H1 (cell line): Measurements from ENCODE around the gene LCN6. TPM values are rescaled to one million over a fixed set of nuclear protein-coding genes. Genes with fewer than 3 reads are reported as not detected.

ENCODE experiments used
- CTCF ChIA-PET: fragments of 300-600 bp; sonication (Branson Sonifier 250); formaldehyde crosslinking; loops from one replicate; lab custom pipeline; 2021; ENCODE audit not compliant: partially characterized antibody; lab: Charles Lee
- POLR2A ChIA-PET: fragments of 300-600 bp; sonication (Branson Sonifier 250); formaldehyde crosslinking; loops from one replicate; lab custom pipeline; 2021; ENCODE audit warnings: inconsistent platforms; ENCODE audit not compliant: partially characterized antibody; lab: Charles Lee
- DNase-seq, 2 experiments: peaks; one replicate each; pipeline versions ENCODE4 v3.0.0 to v3.0.0-alpha.2; 2010 to 2022; ENCODE audit warnings: low spot score in 2 of 2, low read depth in 1 of 2, mixed read lengths in 1 of 2
- FAIRE-seq: peaks from 2 replicates; lab custom pipeline; 2011; peaks lifted over from hg19 to GRCh38; lab: Jason Lieb, UNC
- H2AFZ ChIP-seq: 2 replicates; pipeline ENCODE4 v1.8.1; 2012; ENCODE audit warnings: low read length, inconsistent platforms
- H2AK5ac ChIP-seq: 2 replicates; pipeline ENCODE4 v1.6.1; 2013; ENCODE audit warnings: low read depth, low read length
- H2BK120ac ChIP-seq: replicated peaks from 2 replicates; pipeline ENCODE3; 2013; ENCODE audit warnings: low read depth, low read length, inconsistent platforms
- H2BK12ac ChIP-seq: 2 replicates; pipeline ENCODE4 v1.6.1; 2013; ENCODE audit warnings: low read depth, low read length
- H2BK15ac ChIP-seq: 2 replicates; pipeline ENCODE4 v1.6.1; 2013; ENCODE audit warnings: low read length
- H2BK20ac ChIP-seq: 2 replicates; pipeline ENCODE4 v1.6.1; 2013; ENCODE audit warnings: low read length
- H2BK5ac ChIP-seq: 2 replicates; pipeline ENCODE4 v1.6.1; 2013; ENCODE audit warnings: low read depth, low read length
- H3K14ac ChIP-seq: 2 replicates; pipeline ENCODE4 v1.6.1; 2013; ENCODE audit warnings: inconsistent platforms; ENCODE audit not compliant: insufficient read length
- H3K18ac ChIP-seq: 2 replicates; pipeline ENCODE4 v1.6.1; 2013; ENCODE audit warnings: low read length; ENCODE audit errors: extremely low read depth
- H3K23ac ChIP-seq: 2 replicates; pipeline ENCODE4 v1.6.1; 2013; ENCODE audit warnings: inconsistent platforms; ENCODE audit not compliant: insufficient read length
- H3K23me2 ChIP-seq: 2 replicates; pipeline ENCODE4 v1.6.1; 2013; ENCODE audit warnings: low read depth, low read length
- H3K27ac ChIP-seq: 2 replicates; pipeline ENCODE4 v1.6.1; 2011; ENCODE audit warnings: low read depth, low read length, inconsistent platforms
- H3K27me3 ChIP-seq, 4 experiments: replicated peaks in 1 of 4; 1 replicate in 1 of 4; 2 replicates in 3 of 4; pipeline versions ENCODE4 v1.6.1 to v1.8.1; 2011 to 2013; ENCODE audit warnings: low read length in 3 of 4, mild to moderate bottlenecking in 3 of 4, inconsistent platforms in 2 of 4, mixed read lengths in 2 of 4, moderate library complexity in 1 of 4; ENCODE audit not compliant: control insufficient read depth in 3 of 4, insufficient read depth in 3 of 4; ENCODE audit errors: extremely low read depth in 1 of 4
- H3K36me3 ChIP-seq, 4 experiments: 2 replicates each; pipeline versions ENCODE4 v1.6.1 to v1.8.1; 2011 to 2013; ENCODE audit warnings: mild to moderate bottlenecking in 4 of 4, low read length in 3 of 4, moderate library complexity in 2 of 4, control low read depth in 1 of 4, inconsistent platforms in 1 of 4; ENCODE audit not compliant: insufficient read depth in 4 of 4, control insufficient read depth in 2 of 4
- H3K4ac ChIP-seq: replicated peaks from 2 replicates; pipeline ENCODE3; 2013; ENCODE audit warnings: low read length, low read depth, mixed read lengths, inconsistent platforms; ENCODE audit not compliant: insufficient read length
- H3K4me1 ChIP-seq, 4 experiments: replicated peaks in 1 of 4; 1 replicate in 1 of 4; 2 replicates in 3 of 4; pipeline versions ENCODE4 v1.6.1 to v1.8.1; 2011 to 2013; ENCODE audit warnings: low read length in 3 of 4, inconsistent platforms in 2 of 4, mixed read lengths in 1 of 4; ENCODE audit not compliant: insufficient read depth in 4 of 4, control insufficient read depth in 3 of 4
- H3K4me2 ChIP-seq, 2 experiments: 2 replicates each; pipeline versions ENCODE4 v1.6.1 to v1.8.1; 2011 to 2013; ENCODE audit warnings: low read depth in 2 of 2, low read length in 2 of 2, control low read depth in 1 of 2, inconsistent platforms in 1 of 2, mild to moderate bottlenecking in 1 of 2; ENCODE audit not compliant: insufficient read depth in 1 of 2
- H3K4me3 ChIP-seq, 4 experiments: fragments of 200-600, 300-600 bp in 1 of 4; sonication (generic), shearing (Covaris generic), sonication (Bioruptor Twin) in 1 of 4; 2 replicates each; pipeline versions ENCODE4 v1.5.1 to v1.8.1; 2011 to 2016; ENCODE audit warnings: low read length in 4 of 4, low read depth in 3 of 4, control low read depth in 2 of 4, inconsistent platforms in 2 of 4, mild to moderate bottlenecking in 2 of 4, mixed read lengths in 1 of 4, moderate library complexity in 1 of 4; ENCODE audit not compliant: insufficient read depth in 2 of 4; ENCODE audit errors: extremely low read depth in 1 of 4
- H3K56ac ChIP-seq: replicated peaks from 2 replicates; pipeline ENCODE3; 2013; ENCODE audit warnings: low read depth, mild to moderate bottlenecking, mixed read lengths, low read length, inconsistent platforms; ENCODE audit not compliant: insufficient read length
- H3K79me1 ChIP-seq: 2 replicates; pipeline ENCODE4 v1.6.1; 2013; ENCODE audit warnings: low read depth, low read length, control low read depth
- H3K79me2 ChIP-seq, 2 experiments: 2 replicates each; pipeline versions ENCODE4 v1.6.1 to v1.8.1; 2012 to 2013; ENCODE audit warnings: low read length in 2 of 2, mild to moderate bottlenecking in 2 of 2, inconsistent platforms in 1 of 2; ENCODE audit not compliant: insufficient read depth in 2 of 2, control insufficient read depth in 1 of 2
- H3K9ac ChIP-seq, 4 experiments: replicated peaks in 1 of 4; 1 replicate in 1 of 4; 2 replicates in 3 of 4; pipeline versions ENCODE4 v1.6.1 to v1.8.1; 2011 to 2013; ENCODE audit warnings: low read depth in 3 of 4, low read length in 3 of 4, control low read depth in 2 of 4, mild to moderate bottlenecking in 2 of 4, moderate library complexity in 2 of 4, inconsistent platforms in 1 of 4; ENCODE audit errors: extremely low read depth in 1 of 4
- H3K9me3 ChIP-seq, 2 experiments: 2 replicates each; pipeline versions ENCODE4 v1.6.1 to v1.8.1; 2012 to 2013; ENCODE audit warnings: mild to moderate bottlenecking in 2 of 2, moderate library complexity in 2 of 2, control low read depth in 1 of 2, inconsistent platforms in 1 of 2, low read depth in 1 of 2, low read length in 1 of 2, mixed read lengths in 1 of 2; ENCODE audit not compliant: insufficient read depth in 2 of 2
- H4K20me1 ChIP-seq, 2 experiments: replicated peaks in 1 of 2; 2 replicates each; pipeline versions ENCODE3 to v1.8.1; 2011 to 2013; ENCODE audit warnings: inconsistent platforms in 2 of 2, low read length in 2 of 2, mild to moderate bottlenecking in 1 of 2; ENCODE audit not compliant: insufficient read depth in 2 of 2, control insufficient read depth in 1 of 2
- H4K5ac ChIP-seq: 2 replicates; pipeline ENCODE4 v1.6.1; 2013; ENCODE audit warnings: low read length, low read depth, mixed read lengths, inconsistent platforms; ENCODE audit not compliant: insufficient read length
- H4K8ac ChIP-seq: 2 replicates; pipeline ENCODE4 v1.8.0; 2013; ENCODE audit warnings: mild to moderate bottlenecking, moderate library complexity, low read length, inconsistent platforms; ENCODE audit not compliant: insufficient read depth; ENCODE audit errors: extremely low read depth
- H4K91ac ChIP-seq: replicated peaks from 2 replicates; pipeline ENCODE3; 2013; ENCODE audit warnings: low read length, mixed read lengths, inconsistent platforms; ENCODE audit not compliant: insufficient read length
- BACH1 ChIP-seq: IDR thresholded peaks from 2 replicates; pipeline ENCODE4 v1.6.1; 2012; ENCODE audit warnings: low read length, improper control_type of control experiment
- BCL11A ChIP-seq, 2 experiments: IDR thresholded peaks; one replicate each; pipeline ENCODE4 v1.6.1; 2011; ENCODE audit warnings: low read depth in 2 of 2, low read length in 2 of 2, mild to moderate bottlenecking in 2 of 2
- BRCA1 ChIP-seq: IDR thresholded peaks from 2 replicates; pipeline ENCODE4 v1.6.1; 2012; ENCODE audit warnings: low read depth, low read length, improper control_type of control experiment
- CHD2 ChIP-seq: IDR thresholded peaks from 2 replicates; pipeline ENCODE4 v1.6.1; 2012; ENCODE audit warnings: low read length, improper control_type of control experiment
- CTBP2 ChIP-seq: IDR thresholded peaks from 2 replicates; pipeline ENCODE4 v1.7.0; 2011; ENCODE audit warnings: borderline replicate concordance, mild to moderate bottlenecking, moderate library complexity, mixed read lengths, low read length; ENCODE audit not compliant: insufficient read depth, insufficient read length
- JUND ChIP-seq: IDR thresholded peaks from 2 replicates; pipeline ENCODE4 v1.6.1; 2011; ENCODE audit warnings: mild to moderate bottlenecking, improper control_type of control experiment, low read length
- KDM1A ChIP-seq: fragments of 200-600, 300-600 bp; sonication (generic); IDR thresholded peaks from 2 replicates; pipeline ENCODE4 v1.7.1; 2016; ENCODE audit warnings: mild to moderate bottlenecking, low read length, borderline replicate concordance
- NANOG ChIP-seq: IDR thresholded peaks from 2 replicates; pipeline ENCODE4 v1.6.1; 2011; ENCODE audit warnings: low read length, low read depth, mild to moderate bottlenecking, inconsistent platforms; ENCODE audit not compliant: insufficient read depth, poor library complexity, severe bottlenecking
- PHF8 ChIP-seq: fragments of 200-600 bp; sonication (generic); conservative IDR thresholded peaks from 2 replicates; pipeline ENCODE4 v1.7.1; 2012; ENCODE audit warnings: low read depth, mild to moderate bottlenecking, inconsistent platforms, low read length, moderate library complexity
- RBBP5 ChIP-seq: IDR thresholded peaks from 2 replicates; pipeline ENCODE4 v1.7.1; 2012; ENCODE audit warnings: low read depth, mild to moderate bottlenecking, inconsistent platforms, low read length, moderate library complexity, borderline replicate concordance
- RXRA ChIP-seq: IDR thresholded peaks from 2 replicates; pipeline ENCODE4 v1.6.1; 2011; ENCODE audit warnings: low read depth, mild to moderate bottlenecking, low read length, moderate library complexity; ENCODE audit not compliant: insufficient read depth
- SIX5 ChIP-seq: IDR thresholded peaks from 2 replicates; pipeline ENCODE4 v1.6.1; 2011; ENCODE audit warnings: mild to moderate bottlenecking, low read depth, low read length
- ZNF274 ChIP-seq: IDR thresholded peaks from 2 replicates; pipeline ENCODE4 v1.7.0; 2012; ENCODE audit warnings: low read length, borderline replicate concordance; ENCODE audit errors: extremely low read depth
- WGBS, 2 experiments: shearing (Covaris generic) in 1 of 2; methylation state at CpG; one replicate each; pipeline versions ENCODE4 v1.1.6 to v1.1.7; 2013 to 2015; ENCODE audit warnings: low lambda C conversion rate in 2 of 2, mixed read lengths in 2 of 2, inconsistent platforms in 1 of 2, low coverage in 1 of 2, missing lambda C conversion rate in 1 of 2; ENCODE audit not compliant: insufficient replicate concordance in 2 of 2, insufficient coverage in 1 of 2, insufficient read length in 1 of 2; ENCODE audit errors: extremely low coverage in 1 of 2, missing lambda C conversion rate in 1 of 2; 5-methylcytosine and 5-hydroxymethylcytosine counted together
- polyA plus RNA-seq, 7 experiments: library from polyadenylated mRNA; depleted of rRNA in 3 of 7; stranded (reverse) in 5 of 7; unstranded in 2 of 7; fragments of >200 nt in 5 of 7; fragments of 200-250 nt in 2 of 7; gene quantifications; 1 replicate in 5 of 7; 2 replicates in 1 of 7; 4 replicates in 1 of 7; pipeline versions ENCODE4 v1.2.1 to v1.2.3, GENCODE V29; 2011 to 2013; ENCODE audit warnings: missing spikeins in 2 of 7, mixed read lengths in 2 of 7
- total RNA-seq: library from RNA; stranded (reverse); fragmentation: NEBNext Ultra II Directional; extraction: Animal tissue kit (Norgen Biotek cat#: 25700); gene quantifications from 2 replicates; pipeline ENCODE4 v1.2.1, GENCODE V29; 2021

The LCN6 gene
- total and polyA plus RNA-seq, 2 of the 8 experiments (the other 6 are each of a cell fraction or from before 2014, with no cell fraction given): not detected

- Histone ChIP-seq H3K27ac (no peak overlapping the region), H2BK12ac (no peak overlapping the region), H3K4me2 (no peak overlapping the region; a peak in 1 of 4 replicates), H2BK5ac (no peak overlapping the region), H3K14ac (no peak overlapping the region), H4K20me1 (peaks cover 19 to 24% of the 10 kb centered on the region in 2 experiments), H2BK15ac (no peak overlapping the region), H3K79me2 (peaks cover 8 to 36% of the 10 kb centered on the region in 2 experiments), H3K23ac (no peak overlapping the region), H3K36me3 (peaks cover 9 to 18% (median 16%) of the 10 kb centered on the region in 4 experiments), H4K8ac (peak overlapping the region; percentile 36; the same call in 1 of the 2 replicates), H2AK5ac (no peak overlapping the region), H3K27me3 (peaks cover 0 to 9% (median 5%) of the 10 kb centered on the region in 4 experiments; a peak in 5 of 7 replicates), H2BK120ac (no peak overlapping the region), H2BK20ac (no peak overlapping the region), H3K4me1 (peaks cover 3 to 16% (median 5%) of the 10 kb centered on the region in 4 experiments), H3K23me2 (peaks cover 13% of the 10 kb centered on the region; the same call in 1 of the 2 replicates), H3K18ac (no peak overlapping the region), H4K5ac (no peak overlapping the region), H3K4me3 (no peak overlapping the region), H3K9ac (no peak overlapping the region), H4K91ac (no peak overlapping the region), H3K4ac (no peak overlapping the region), H3K9me3 (no peaks in the 10 kb centered on the region), H2AFZ (no peak overlapping the region), H3K79me1 (peaks cover 11% of the 10 kb centered on the region; the same call in 1 of the 2 replicates), H3K56ac (no peak overlapping the region)
- no peak for FAIRE-seq
- ChIA-PET CTCF (interaction anchor here (0.6 to 6.8 kb wide), 9 partner anchors 9 to 338 kb away, joined by 3 to 62 read pairs (median 6); partner anchors contain the start of genes LCN10 and LCN8), POLR2A (interaction anchor here (1.0 to 14.1 kb wide), 8 partner anchors 8 to 406 kb away, joined by 3 to 223 read pairs (median 6); partner anchors contain the start of genes AGPAT2, DIPK1B, LCN10 and LCN6)
- no peak for DNase-seq
- 89% methylated on average over 8 of the region's 8 CpGs; no CpG with 5 or more reads in 1 of the 2 experiments for WGBS, 2 experiments
- TF ChIP-seq KDM1A (no peak), BRCA1 (no peak), CHD2 (no peak), SIX5 (no peak), BACH1 (no peak), RBBP5 (no peak), ZNF274 (no peak), PHF8 (no peak), JUND (no peak), RXRA (no peak), BCL11A (IDR thresholded peaks at IDR 0.05; ENCODE audit: low read depth in 2 of 2, low read length in 2 of 2) (no peak), CTBP2 (no peak), NANOG (no peak)
Observed at GRCh38 chr9:136729926-136730325, 18.4 kb downstream of the LCN6 start.
